Sciatic nerve (tissue), 2 donors: ENCODE data around the gene SLC39A13. TPM values are rescaled to one million over a fixed set of nuclear protein-coding genes. Genes with fewer than 3 reads are reported as not detected.

ENCODE experiments used
- ATAC-seq: fragments of 200-7000 bp; cut with Tn5 transposase; one replicate; pipeline ENCODE4 v1.9.1; 2020; ENCODE audit warnings: mild to moderate bottlenecking, moderate library complexity
- DNase-seq: peaks from one replicate; pipeline ENCODE4 v3.0.0-alpha.2; 2020; ENCODE audit warnings: low spot score
- intact Hi-C: fragments of 100-400 bp; cut with DNase I; formaldehyde crosslinking; loops from one replicate; pipeline ENCODE4 v1.14.2; 2022
- total RNA-seq: library from RNA; stranded (reverse); fragmentation: NEBNext Ultra II Directional; extraction: Animal tissue kit (Norgen Biotek cat#: 25700); gene quantifications from one replicate; pipeline ENCODE4 v1.2.1, GENCODE V29; 2021
- donor health status: DM: no; HTN: no; CAD: no.
- donor health status: DM: no; HTN: no; CAD: no.

SLC39A13 gene
- total RNA-seq, result 55.5 TPM

GRCh38 chr11:47407746-47408590 lies at the start of gene SLC39A13:
Gene SLC39A13, plus strand, starts transcription at chr11:47408590. Its CDS starts 1,505 bp downstream, at chr11:47410095.
- ATAC-seq (peak; percentile 91), DNase-seq (peak; percentile 97)
- intact Hi-C loops, result no loop called here

GRCh38 chr11:47358731-47359051 lies 49.7 kb upstream of the SLC39A13 start:
- ATAC-seq (no peak), DNase-seq (no peak)
- intact Hi-C loops, result loop anchor here (10.0 kb wide), 1 partner anchor 184 kb away; the partner anchor contains the start of gene ARFGAP2

DNA sequence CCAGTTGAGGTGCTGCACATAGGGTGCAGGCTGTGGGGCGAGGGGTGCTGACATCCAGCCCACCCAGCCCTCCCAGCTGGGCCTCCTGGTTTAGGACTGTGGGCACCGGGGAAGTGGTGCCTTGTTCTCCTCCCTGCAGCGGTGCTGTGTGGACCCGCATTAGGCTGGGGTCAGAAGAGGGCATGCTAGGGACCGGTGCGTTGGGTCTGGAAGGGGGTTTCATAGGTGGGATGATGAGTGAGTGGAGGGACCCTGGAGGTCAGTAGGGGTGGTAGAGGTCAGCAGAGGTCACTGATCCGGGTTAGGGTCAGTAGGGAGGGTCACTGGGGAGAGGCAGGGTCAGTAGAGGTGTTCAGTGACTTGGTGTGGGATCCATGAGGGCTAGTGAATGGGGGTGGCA lies 49.2 kb upstream of the SLC39A13 start:
- intact Hi-C loops, result loop anchor here (10.0 kb wide), 1 partner anchor 184 kb away; the partner anchor contains the start of gene ARFGAP2
- ATAC-seq (no peak), DNase-seq (no peak)

- ATAC-seq (no peak), DNase-seq (no peak)
- intact Hi-C loops, result loop anchor here (10.0 kb wide), 1 partner anchor 185 kb away; the partner anchor contains the start of gene ARFGAP2
These were observed 48.8 kb upstream of the SLC39A13 start for GRCh38 chr11:47359586-47359985.

DNA sequence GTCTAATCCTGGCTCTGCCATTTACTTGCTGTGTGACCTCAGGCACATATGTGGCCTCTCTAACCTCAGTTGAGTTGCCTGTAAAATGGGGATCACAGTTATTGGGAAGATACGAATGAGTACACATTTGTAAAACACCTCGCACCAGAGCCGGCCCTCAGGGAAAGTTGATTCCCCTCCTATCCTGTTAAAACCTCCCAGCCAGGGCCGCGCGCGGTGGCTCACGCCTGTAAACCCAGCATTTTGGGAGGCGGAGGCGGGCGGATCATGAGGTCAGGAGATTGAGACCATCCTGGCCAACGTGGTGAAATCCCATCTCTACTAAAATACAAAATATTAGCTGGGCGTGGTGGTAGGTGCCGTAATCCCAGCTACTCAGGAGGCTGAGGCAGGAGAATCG lies 48.0 kb upstream of the SLC39A13 start:
- DNase-seq (no peak), ATAC-seq (no peak)
- intact Hi-C loops, result loop anchor here (10.0 kb wide), 1 partner anchor 1006 kb away; no protein-coding TSS in a partner anchor

GRCh38 chr11:47361419-47361818 lies 47.0 kb upstream of the SLC39A13 start:
- intact Hi-C loops, result loop anchor here (10.0 kb wide), 1 partner anchor 1007 kb away; no protein-coding TSS in a partner anchor
- no peak for DNase-seq
- no peak for ATAC-seq

- no peak for ATAC-seq
- intact Hi-C loops, result loop anchor here (10.0 kb wide), 1 partner anchor 1011 kb away; no protein-coding TSS in a partner anchor
- no peak for DNase-seq
These were observed 42.3 kb upstream of the SLC39A13 start for GRCh38 chr11:47366020-47366490.

- no peak for DNase-seq
- intact Hi-C loops, result loop anchor here (10.0 kb wide), 1 partner anchor 1015 kb away; no protein-coding TSS in a partner anchor
- no peak for ATAC-seq
These were observed 38.7 kb upstream of the SLC39A13 start for GRCh38 chr11:47369676-47370075.

- intact Hi-C loops, result no loop called here
- no peak for ATAC-seq
- no peak for DNase-seq
These were observed 36.0 kb upstream of the SLC39A13 start for GRCh38 chr11:47372422-47372821.

DNA sequence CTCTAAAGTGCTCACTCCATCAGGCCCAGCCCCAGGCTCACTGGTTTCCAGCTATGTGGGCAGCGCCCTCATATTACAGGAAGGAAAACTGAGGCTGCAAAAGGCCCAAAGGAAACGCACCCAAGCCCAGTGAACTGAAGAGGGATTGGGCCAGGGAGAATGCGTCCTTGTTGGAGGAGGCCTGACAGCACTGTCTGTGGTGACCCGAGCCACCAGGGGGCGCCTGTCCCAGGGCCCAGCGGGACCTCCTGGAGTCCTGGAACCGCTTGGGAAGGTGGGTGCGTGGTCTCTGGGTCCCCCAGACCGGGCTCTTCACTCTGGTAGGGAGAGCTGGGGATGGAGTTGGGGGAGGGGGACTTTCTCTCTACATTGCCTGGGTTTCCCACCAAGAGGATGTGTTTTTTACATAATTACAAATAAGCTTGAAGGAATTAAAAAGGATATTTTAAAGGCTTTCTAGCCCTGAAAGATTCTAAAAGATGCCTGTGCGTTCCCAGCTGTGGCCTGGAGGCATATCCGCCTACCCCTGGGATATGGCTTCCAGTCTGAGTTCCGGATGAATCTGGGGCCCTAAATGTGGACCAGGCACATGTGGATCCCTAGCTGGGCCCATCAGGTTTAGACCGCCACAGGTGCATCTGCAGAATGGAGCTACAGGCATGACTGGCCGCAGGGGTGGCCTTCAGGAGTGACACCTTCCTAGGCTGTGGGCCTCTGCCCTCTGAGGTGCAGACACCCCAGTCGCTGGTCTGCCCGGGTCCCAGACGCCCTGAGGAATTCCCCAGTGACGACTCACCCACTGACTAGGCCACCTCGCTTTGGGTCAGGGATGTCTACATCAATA lies 34.3 kb upstream of the SLC39A13 start:
- intact Hi-C loops, result no loop called here
- peak; percentile 91 for DNase-seq
- peak; percentile 86 for ATAC-seq

- intact Hi-C loops, result no loop called here
- no peak for DNase-seq
- no peak for ATAC-seq
These were observed 33.7 kb upstream of the SLC39A13 start for GRCh38 chr11:47374720-47375019.

DNA sequence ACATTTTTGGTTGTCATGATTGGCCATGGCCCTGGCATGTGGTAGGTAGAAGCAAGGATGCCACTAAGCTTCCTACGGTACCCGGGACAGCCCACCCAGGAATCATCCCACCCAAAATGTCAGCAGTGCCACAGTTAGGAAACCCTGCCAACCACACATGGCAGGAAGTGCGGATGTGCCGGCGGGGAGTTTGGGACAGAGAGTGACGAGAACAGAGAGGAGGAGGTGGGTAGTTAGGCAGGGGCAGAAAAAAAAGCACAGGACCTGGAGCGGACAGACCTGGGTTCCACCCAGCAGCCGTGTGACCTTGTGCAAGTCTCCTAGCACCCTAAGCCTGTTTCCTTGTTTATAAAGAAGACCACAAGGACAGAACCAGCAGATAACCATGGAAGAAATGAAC lies 33.4 kb upstream of the SLC39A13 start:
- no peak for DNase-seq
- intact Hi-C loops, result no loop called here
- no peak for ATAC-seq

DNA sequence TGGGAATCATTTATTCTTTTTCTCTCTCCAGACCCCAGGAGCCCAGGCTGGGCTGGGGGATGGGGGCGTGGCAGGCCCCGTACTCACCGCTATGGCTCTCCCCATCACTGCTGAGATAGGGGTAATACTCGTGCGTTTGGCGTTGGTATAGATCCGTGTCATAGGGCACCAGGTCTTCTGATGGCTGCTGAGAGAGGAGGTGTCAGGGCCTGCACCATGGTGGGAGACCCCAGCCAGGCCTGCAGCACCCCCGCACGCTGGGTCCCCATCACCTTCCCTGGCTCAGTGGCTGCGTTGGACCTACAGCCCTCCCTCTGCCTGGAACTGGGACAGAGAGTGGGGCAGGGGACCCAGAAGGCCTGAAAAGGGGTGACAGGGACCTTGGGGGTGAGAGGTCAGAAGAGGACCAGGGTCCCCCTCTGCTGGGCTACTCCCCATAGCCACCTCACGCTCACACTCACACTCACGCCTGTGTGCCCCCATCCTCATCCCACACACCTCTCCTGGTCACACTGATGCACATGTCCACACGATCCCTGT lies 32.8 kb upstream of the SLC39A13 start:
- intact Hi-C loops, result no loop called here
- DNase-seq, result no peak
- ATAC-seq, result no peak

GRCh38 chr11:47376107-47376524 lies 32.3 kb upstream of the SLC39A13 start:
- intact Hi-C loops, result no loop called here
- DNase-seq (no peak), ATAC-seq (no peak)

- intact Hi-C loops, result no loop called here
- no peak for DNase-seq
- ATAC-seq, result peak; percentile 45
These were observed 31.6 kb upstream of the SLC39A13 start for GRCh38 chr11:47376525-47377371.

GRCh38 chr11:47377571-47378009 lies 30.8 kb upstream of the SLC39A13 start:
- intact Hi-C loops, result no loop called here
- no peak for DNase-seq
- ATAC-seq, result peak; percentile 48

DNA sequence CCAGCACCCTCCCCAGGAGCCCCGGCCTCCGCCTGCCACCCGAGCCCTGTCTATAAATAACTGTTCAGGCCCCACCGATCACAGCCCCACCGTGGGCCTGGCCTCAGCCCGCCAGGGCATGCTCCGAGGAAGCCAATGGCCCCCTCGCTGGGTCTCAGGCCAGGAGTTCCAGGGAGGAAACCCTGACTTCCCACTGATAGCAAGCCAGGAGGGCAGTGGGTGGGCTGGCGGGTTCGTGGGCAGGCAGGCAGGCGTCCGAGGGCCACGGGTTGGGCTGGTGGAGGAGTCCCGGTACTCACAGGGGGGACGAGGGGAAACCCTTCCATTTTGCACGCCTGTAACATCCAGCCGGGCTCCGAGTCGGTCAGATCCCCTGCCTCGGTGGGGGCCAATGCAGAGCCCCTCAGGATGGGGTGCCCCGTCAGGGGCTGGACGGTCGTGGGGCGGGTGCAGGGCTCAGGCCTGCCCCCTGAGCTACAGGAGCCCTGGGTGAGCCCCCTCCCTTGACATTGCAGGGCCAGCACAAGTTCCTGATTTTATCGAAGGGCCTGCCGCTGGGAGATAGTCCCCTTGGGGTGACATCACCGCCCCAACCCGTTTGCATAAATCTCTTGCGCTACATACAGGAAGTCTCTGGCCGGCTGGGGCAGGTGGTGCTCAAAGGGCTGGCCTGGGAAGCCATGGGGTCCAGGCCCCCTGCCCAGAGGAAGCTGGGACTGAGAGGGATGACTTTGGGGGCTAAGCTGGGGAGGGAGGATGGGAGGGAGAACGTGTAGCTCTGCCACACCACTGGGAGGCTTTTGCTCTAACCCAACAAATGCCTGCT lies 30.2 kb upstream of the SLC39A13 start, which contains the start of gene SPI1:
Gene SPI1, minus strand, starts transcription at position 538 of the 826 bp plus-strand sequence. Its CDS starts 194 bp downstream, at position 344.
- intact Hi-C loops, result no loop called here
- DNase-seq, result no peak
- ATAC-seq, result peak; percentile 57

- intact Hi-C loops, result no loop called here
- ATAC-seq (no peak), DNase-seq (no peak)
These were observed 29.6 kb upstream of the SLC39A13 start for GRCh38 chr11:47378836-47379170.
